Upper lobe of right lung (tissue), 1 donor: Measurements from ENCODE around the gene CDH23. TPM values are rescaled to one million over a fixed set of nuclear protein-coding genes. Genes with fewer than 3 reads are reported as not detected.

Experiments used
- ATAC-seq: fragments of 200-7000 bp; cut with Tn5 transposase; one replicate; pipeline ENCODE4 v1.9.1; 2020; ENCODE audit warnings: mild to moderate bottlenecking, moderate library complexity
- DNase-seq: peaks from one replicate; pipeline ENCODE4 v3.0.0-alpha.2; 2020
- H3K27ac ChIP-seq: fragments of 200-600 bp; one replicate; pipeline ENCODE4 v1.8.0; 2022
- H3K27me3 ChIP-seq: fragments of 200-600 bp; one replicate; pipeline ENCODE4 v1.8.0; 2022; ENCODE audit warnings: mild to moderate bottlenecking
- H3K36me3 ChIP-seq: fragments of 200-600 bp; one replicate; pipeline ENCODE4 v1.8.0; 2022
- H3K4me1 ChIP-seq: fragments of 200-600 bp; one replicate; pipeline ENCODE4 v1.8.0; 2022
- H3K4me3 ChIP-seq: fragments of 200-600 bp; one replicate; pipeline ENCODE4 v1.8.0; 2022; ENCODE audit warnings: mild to moderate bottlenecking
- H3K9me3 ChIP-seq: fragments of 200-600 bp; one replicate; pipeline ENCODE4 v1.8.0; 2022
- intact Hi-C: fragments of 100-400 bp; cut with DNase I; formaldehyde crosslinking; loops from one replicate; pipeline ENCODE4 v1.11.0; 2022
- total RNA-seq: library from RNA; stranded (reverse); fragmentation: NEBNext Ultra II Directional; extraction: Animal tissue kit (Norgen Biotek cat#: 25700); gene quantifications from one replicate; pipeline ENCODE4 v1.2.1, GENCODE V29; 2021
- TF ChIP-seq, protein P1 (sequence below): fragments of 200-600 bp; IDR thresholded peaks from one replicate; pipeline ENCODE4 v1.8.0; 2022; ENCODE audit warnings: antibody characterized with exemption
- donor health status: DM: no; HTN: yes; CAD: no; lungs with severe emphysema.

The CDH23 gene
- total RNA-seq, 1 donor from 2014 or later: 10.9 TPM

DNA sequence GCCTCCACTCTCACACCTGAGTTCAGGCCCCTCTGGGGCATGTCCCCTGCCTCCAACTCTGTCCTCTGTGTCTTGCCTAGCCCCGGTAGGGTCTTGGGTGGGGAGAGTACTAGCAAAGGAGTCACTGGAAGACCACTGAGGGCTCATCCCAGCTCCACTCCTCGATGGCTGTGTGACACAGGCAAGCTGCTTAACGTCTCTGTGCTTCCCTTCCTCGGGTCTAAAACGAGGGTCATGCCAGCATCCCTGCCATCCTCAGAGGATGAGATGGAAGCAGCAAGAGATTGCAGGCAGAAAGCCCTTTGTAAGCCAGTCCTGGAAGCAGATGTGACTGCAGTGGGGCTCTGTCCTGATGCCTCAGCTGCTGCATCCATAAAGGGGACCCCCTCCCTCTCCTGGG, 338.1 kb downstream of the CDH23 start:
- Histone ChIP-seq H3K4me3 (no peak overlapping the region), H3K9me3 (no peaks in the 10 kb centered on the region), H3K36me3 (no peaks in the 10 kb centered on the region), H3K27me3 (no peaks in the 10 kb centered on the region), H3K27ac (no peak overlapping the region), H3K4me1 (peaks cover 38% of the 10 kb centered on the region)
- DNase-seq (no peak), ATAC-seq (no peak)
- TF ChIP-seq, protein P1, sequence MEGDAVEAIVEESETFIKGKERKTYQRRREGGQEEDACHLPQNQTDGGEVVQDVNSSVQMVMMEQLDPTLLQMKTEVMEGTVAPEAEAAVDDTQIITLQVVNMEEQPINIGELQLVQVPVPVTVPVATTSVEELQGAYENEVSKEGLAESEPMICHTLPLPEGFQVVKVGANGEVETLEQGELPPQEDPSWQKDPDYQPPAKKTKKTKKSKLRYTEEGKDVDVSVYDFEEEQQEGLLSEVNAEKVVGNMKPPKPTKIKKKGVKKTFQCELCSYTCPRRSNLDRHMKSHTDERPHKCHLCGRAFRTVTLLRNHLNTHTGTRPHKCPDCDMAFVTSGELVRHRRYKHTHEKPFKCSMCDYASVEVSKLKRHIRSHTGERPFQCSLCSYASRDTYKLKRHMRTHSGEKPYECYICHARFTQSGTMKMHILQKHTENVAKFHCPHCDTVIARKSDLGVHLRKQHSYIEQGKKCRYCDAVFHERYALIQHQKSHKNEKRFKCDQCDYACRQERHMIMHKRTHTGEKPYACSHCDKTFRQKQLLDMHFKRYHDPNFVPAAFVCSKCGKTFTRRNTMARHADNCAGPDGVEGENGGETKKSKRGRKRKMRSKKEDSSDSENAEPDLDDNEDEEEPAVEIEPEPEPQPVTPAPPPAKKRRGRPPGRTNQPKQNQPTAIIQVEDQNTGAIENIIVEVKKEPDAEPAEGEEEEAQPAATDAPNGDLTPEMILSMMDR: no peak
- intact Hi-C loops: no loop called here

DNA sequence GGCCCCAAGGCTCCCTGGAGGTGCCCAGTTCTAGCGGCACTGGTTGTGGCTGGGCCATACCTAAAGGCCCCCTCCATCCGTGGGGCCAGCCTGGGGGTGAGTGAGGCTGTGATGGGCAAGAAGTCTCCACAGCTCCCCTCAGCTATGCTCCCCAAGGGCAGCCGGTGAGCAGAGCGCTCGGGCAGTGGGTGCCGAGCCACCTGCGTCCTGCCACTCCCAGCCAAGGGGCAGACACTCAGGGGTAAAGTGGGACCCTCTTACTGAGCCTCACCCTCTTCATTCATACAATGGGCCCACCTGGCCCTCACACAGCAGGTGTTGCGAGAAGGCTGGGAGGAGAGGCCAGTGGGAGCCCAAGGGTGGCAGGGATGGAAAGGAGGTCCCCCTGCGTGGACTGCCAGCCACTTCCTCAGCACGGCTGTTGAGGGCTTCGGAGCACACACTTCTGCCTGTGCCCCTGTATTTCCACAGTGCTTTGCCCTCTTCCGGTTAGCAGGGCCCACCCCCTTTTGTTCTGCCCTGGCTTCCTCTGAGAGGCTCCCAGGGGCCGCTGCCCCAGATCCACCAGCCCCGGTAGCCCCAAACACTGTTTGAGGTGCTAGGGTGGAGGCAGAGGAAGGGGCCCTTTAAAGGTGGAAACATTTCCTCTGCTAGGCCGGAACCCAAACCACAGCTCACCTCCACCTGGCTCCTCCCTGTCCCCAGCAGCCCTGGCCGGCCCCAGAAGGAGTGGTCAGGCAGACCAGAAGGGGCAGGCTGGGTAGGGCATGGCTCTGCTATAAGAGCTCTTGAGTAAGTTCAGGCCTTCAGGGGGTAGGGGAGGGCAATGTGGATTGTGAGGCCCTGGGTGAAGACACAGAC, 339.2 kb downstream of the CDH23 start:
- ATAC-seq: peak; percentile 58
- Histone ChIP-seq H3K36me3 (no peaks in the 10 kb centered on the region), H3K27ac (peak overlapping the region; percentile 63), H3K9me3 (no peaks in the 10 kb centered on the region), H3K4me3 (no peak overlapping the region), H3K4me1 (peaks cover 43% of the 10 kb centered on the region), H3K27me3 (no peaks in the 10 kb centered on the region)
- no peak for DNase-seq
- intact Hi-C loops: no loop called here
- TF ChIP-seq, protein P1: no peak

GRCh38 chr10:71736570-71736952, 339.8 kb downstream of the CDH23 start:
- Histone ChIP-seq H3K4me1 (peaks cover 43% of the 10 kb centered on the region), H3K4me3 (no peak overlapping the region), H3K27me3 (no peaks in the 10 kb centered on the region), H3K27ac (peak overlapping the region; percentile 63), H3K9me3 (no peaks in the 10 kb centered on the region), H3K36me3 (no peaks in the 10 kb centered on the region)
- intact Hi-C loops: no loop called here
- TF ChIP-seq, protein P1: no peak
- ATAC-seq (no peak), DNase-seq (no peak)

DNA sequence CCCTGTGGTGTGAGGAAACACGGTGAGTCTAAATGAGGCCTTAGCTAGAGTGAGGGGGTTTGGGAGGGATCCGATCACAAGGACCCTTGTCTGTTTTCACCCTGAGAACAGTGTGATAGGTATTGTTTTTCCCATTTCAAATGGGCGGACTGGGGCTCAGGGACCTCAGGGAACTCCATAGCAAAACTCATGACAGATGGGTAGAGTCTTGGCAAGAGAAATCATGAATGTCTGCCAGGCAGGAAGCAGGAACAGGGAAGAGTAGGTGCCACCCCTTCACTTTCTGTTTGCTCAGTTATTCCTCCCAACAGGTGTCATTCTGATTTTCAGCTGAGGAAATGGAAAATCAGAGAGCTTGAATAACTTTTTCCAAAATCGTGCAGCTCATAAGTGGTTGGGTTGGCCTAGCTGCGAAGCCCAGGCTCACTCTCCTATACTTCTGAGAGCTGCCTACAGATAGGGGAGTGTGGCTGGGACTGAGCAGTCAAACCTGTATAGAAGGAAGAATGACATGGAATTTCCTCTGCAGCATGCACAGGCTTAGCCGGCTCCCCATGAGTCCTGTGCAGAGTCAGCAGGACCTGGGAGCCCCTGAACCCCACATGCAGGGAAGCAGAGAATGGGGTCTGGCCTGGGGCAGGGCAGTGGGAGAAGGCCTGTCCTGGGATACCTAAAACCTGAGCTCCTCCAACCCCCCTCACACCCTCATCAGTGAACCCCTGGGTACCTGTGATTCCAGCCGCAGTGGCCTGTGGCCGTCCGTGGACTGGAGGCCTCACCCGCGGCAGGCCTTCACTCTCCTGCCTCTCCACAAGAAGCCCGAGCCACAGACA, 340.5 kb downstream of the CDH23 start:
- no peaks in the 10 kb centered on the region for H3K36me3 ChIP-seq
- intact Hi-C loops: no loop called here
- TF ChIP-seq, protein P1: no peak
- H3K4me1 ChIP-seq: peaks cover 43% of the 10 kb centered on the region
- no peak for ATAC-seq
- no peaks in the 10 kb centered on the region for H3K9me3 ChIP-seq
- no peak overlapping the region for H3K4me3 ChIP-seq
- peak overlapping the region; percentile 63 for H3K27ac ChIP-seq
- DNase-seq: no peak
- no peaks in the 10 kb centered on the region for H3K27me3 ChIP-seq

GRCh38 chr10:71737834-71738197, 341.1 kb downstream of the CDH23 start:
- no peak for ATAC-seq
- TF ChIP-seq, protein P1: no peak
- Histone ChIP-seq H3K9me3 (no peaks in the 10 kb centered on the region), H3K4me1 (peaks cover 43% of the 10 kb centered on the region), H3K36me3 (no peaks in the 10 kb centered on the region), H3K27ac (peak overlapping the region; percentile 55), H3K27me3 (no peaks in the 10 kb centered on the region), H3K4me3 (no peak overlapping the region)
- no peak for DNase-seq
- intact Hi-C loops: no loop called here
